Liver (tissue), 9 donors: Measurements from ENCODE around the gene SPATA22. TPM values are rescaled to one million over a fixed set of nuclear protein-coding genes. Genes with fewer than 3 reads are reported as not detected.
"Not testable (repeated sequence)": the region's sequence is repeated elsewhere in the genome, so short reads cannot be mapped to it uniquely, and the experiment has no call there.

Source experiments
- DNase-seq: peaks from one replicate; pipeline ENCODE4 v3.0.0-alpha.2; 2017; ENCODE audit warnings: low spot score
- H3K27ac ChIP-seq, 2 donors: one replicate each; pipeline ENCODE4 v1.7.0; 2013; ENCODE audit warnings: inconsistent platforms in 2 of 2, low read length in 2 of 2, control low read depth in 1 of 2, low read depth in 1 of 2, mild to moderate bottlenecking in 1 of 2
- H3K27me3 ChIP-seq, 4 donors: one replicate each; pipeline versions ENCODE4 v1.6.1 to v1.7.0; 2013; ENCODE audit warnings: low read length in 3 of 4, inconsistent platforms in 1 of 4, mild to moderate bottlenecking in 1 of 4, moderate library complexity in 1 of 4; ENCODE audit not compliant: control insufficient read depth in 4 of 4, insufficient read depth in 4 of 4
- H3K36me3 ChIP-seq, 4 donors: one replicate each; pipeline versions ENCODE4 v1.6.1 to v1.7.0; 2013; ENCODE audit warnings: low read length in 3 of 4, mild to moderate bottlenecking in 3 of 4, low read depth in 1 of 4, moderate library complexity in 1 of 4; ENCODE audit not compliant: control insufficient read depth in 4 of 4, insufficient read depth in 3 of 4
- H3K4me1 ChIP-seq, 4 donors: one replicate each; pipeline versions ENCODE4 v1.6.1 to v1.7.0; 2013; ENCODE audit warnings: low read length in 3 of 4, mild to moderate bottlenecking in 3 of 4, moderate library complexity in 1 of 4; ENCODE audit not compliant: control insufficient read depth in 4 of 4, insufficient read depth in 4 of 4
- H3K4me3 ChIP-seq, 3 donors: one replicate each; pipeline versions ENCODE4 v1.6.1 to v1.7.0; 2013; ENCODE audit warnings: low read length in 3 of 3, control low read depth in 1 of 3, low read depth in 1 of 3, mild to moderate bottlenecking in 1 of 3
- H3K9ac ChIP-seq, 2 donors: one replicate each; pipeline ENCODE4 v1.7.0; 2013; ENCODE audit warnings: low read length in 2 of 2, mild to moderate bottlenecking in 2 of 2, moderate library complexity in 2 of 2, control low read depth in 1 of 2, low read depth in 1 of 2
- H3K9me3 ChIP-seq, 4 donors: one replicate each; pipeline versions ENCODE4 v1.6.1 to v1.7.0; 2013; ENCODE audit warnings: low read length in 3 of 4; ENCODE audit not compliant: control insufficient read depth in 4 of 4
- ATF3 ChIP-seq: IDR thresholded peaks from 2 replicates; pipeline ENCODE4 v1.6.1; 2016; ENCODE audit warnings: antibody characterized with exemption
- CTCF ChIP-seq: fragments of 150-350 bp; IDR thresholded peaks from 2 replicates; pipeline ENCODE4 v1.5.1; 2017; ENCODE audit warnings: improper control_type of control experiment, low read depth, low read length; ENCODE audit not compliant: missing input control
- EGR1 ChIP-seq, 2 donors: IDR thresholded peaks; 2 replicates each; pipeline ENCODE4 v1.6.1; 2016 to 2018; ENCODE audit warnings: antibody characterized with exemption in 2 of 2, low read depth in 2 of 2
- FOXA1 ChIP-seq: IDR thresholded peaks from 2 replicates; pipeline ENCODE4 v1.6.1; 2016; ENCODE audit warnings: antibody characterized with exemption
- FOXA2 ChIP-seq: IDR thresholded peaks from 2 replicates; pipeline ENCODE4 v1.6.1; 2016; ENCODE audit warnings: antibody characterized with exemption
- GABPA ChIP-seq, 2 donors: IDR thresholded peaks in 1 of 2; conservative IDR thresholded peaks in 1 of 2; 2 replicates each; pipeline ENCODE4 v1.6.1; 2016; ENCODE audit warnings: antibody characterized with exemption in 2 of 2, mild to moderate bottlenecking in 1 of 2, moderate library complexity in 1 of 2
- HNF4A ChIP-seq, 2 donors: conservative IDR thresholded peaks; 2 replicates each; pipeline ENCODE4 v1.6.1; 2016; ENCODE audit warnings: antibody characterized with exemption in 2 of 2, mild to moderate bottlenecking in 2 of 2
- HNF4G ChIP-seq: IDR thresholded peaks from 2 replicates; pipeline ENCODE4 v1.6.1; 2016; ENCODE audit warnings: antibody characterized with exemption
- JUND ChIP-seq, 2 donors: IDR thresholded peaks; 2 replicates each; pipeline ENCODE4 v1.6.1; 2016; ENCODE audit warnings: antibody characterized with exemption in 2 of 2
- NR2F2 ChIP-seq: IDR thresholded peaks from 2 replicates; pipeline ENCODE4 v1.6.1; 2016; ENCODE audit warnings: antibody characterized with exemption
- RAD21 ChIP-seq, 2 donors: IDR thresholded peaks; 2 replicates each; pipeline ENCODE4 v1.6.1; 2016; ENCODE audit warnings: antibody characterized with exemption in 2 of 2, mild to moderate bottlenecking in 2 of 2
- REST ChIP-seq: IDR thresholded peaks from 2 replicates; pipeline ENCODE4 v1.6.1; 2016; ENCODE audit warnings: antibody characterized with exemption, mild to moderate bottlenecking
- RXRA ChIP-seq, 2 donors: IDR thresholded peaks; 2 replicates each; pipeline ENCODE4 v1.6.1; 2017 to 2018; ENCODE audit warnings: antibody characterized with exemption in 2 of 2, mild to moderate bottlenecking in 1 of 2
- SP1 ChIP-seq: IDR thresholded peaks from 2 replicates; pipeline ENCODE4 v1.6.1; 2018; ENCODE audit warnings: antibody characterized with exemption, mild to moderate bottlenecking
- TAF1 ChIP-seq: conservative IDR thresholded peaks from 2 replicates; pipeline ENCODE4 v1.6.1; 2016; ENCODE audit warnings: antibody characterized with exemption, mild to moderate bottlenecking
- YY1 ChIP-seq: IDR thresholded peaks from 2 replicates; pipeline ENCODE4 v1.6.1; 2016; ENCODE audit warnings: antibody characterized with exemption, mild to moderate bottlenecking
- ZBTB33 ChIP-seq: IDR thresholded peaks from 2 replicates; pipeline ENCODE4 v1.6.1; 2016; ENCODE audit warnings: antibody characterized with exemption
- WGBS: extraction: QIAGEN DNeasy Blood & Tissue Kit; methylation state at CpG from one replicate; pipeline ENCODE4 v1.1.7; 2013; 5-methylcytosine and 5-hydroxymethylcytosine counted together
- polyA plus RNA-seq, 2 donors: library from polyadenylated mRNA; stranded (reverse) in 1 of 2; unstranded in 1 of 2; fragments of 200-250 nt in 1 of 2; fragments of >200 nt in 1 of 2; fragmentation: Nextera tagmentation in 1 of 2; extraction: Ambion mirVana in 1 of 2; gene quantifications; one replicate each; pipeline versions ENCODE4 v1.2.1 to v1.2.3, GENCODE V29; 2013 to 2015
- total RNA-seq, 2 donors: library from RNA; depleted of rRNA; stranded (reverse); fragments of >200 nt; gene quantifications; one replicate each; pipeline ENCODE4 v1.2.3, GENCODE V29; 2014
- donor health status: healthy.
- donor health status: healthy.
- donor health status: healthy.
- donor health status: healthy.
- donor health status: healthy.

The SPATA22 gene
- total RNA-seq (under 1 TPM; 0.19 to 0.42 TPM), polyA plus RNA-seq (under 1 TPM in 1 of 2 donors, not detected in 1; 0.89 TPM)

GRCh38 chr17:3471599-3471998 lies at the start of gene SPATA22:
Gene SPATA22, minus strand, starts transcription at chr17:3471819. Its CDS starts 2,494 bp downstream, at chr17:3469325.
- H3K9me3 ChIP-seq, result peaks cover 0 to 1% (median 0%) of the 10 kb centered on the region in 4 donors
- H3K27me3 ChIP-seq, result no peaks in the 10 kb centered on the region
- H3K4me1 ChIP-seq, result peaks cover under 1 to 22% (median 11%) of the 10 kb centered on the region in 4 donors
- WGBS, result 97% methylated on average over 38 of the region's 38 CpGs
- no peak for DNase-seq
- no peak for TF ChIP-seq HNF4A (conservative IDR thresholded peaks at IDR 0.05)
- TF ChIP-seq GABPA (IDR thresholded peaks at IDR 0.05 in 1 of 2, conservative IDR thresholded peaks at IDR 0.05 in 1 of 2), result no peak
- no peak for TF ChIP-seq SP1
- no peak for TF ChIP-seq HNF4G
- TF ChIP-seq FOXA2, result no peak
- no peak for TF ChIP-seq CTCF
- no peak for TF ChIP-seq JUND (IDR thresholded peaks at IDR 0.05)
- TF ChIP-seq NR2F2, result no peak
- no peak for TF ChIP-seq REST
- TF ChIP-seq EGR1 (IDR thresholded peaks at IDR 0.05; ENCODE audit: low read depth in 2 of 2), result no peak
- no peak for TF ChIP-seq FOXA1
- TF ChIP-seq RAD21 (IDR thresholded peaks at IDR 0.05), result no peak
- no peak for TF ChIP-seq TAF1
- no peak for TF ChIP-seq YY1
- TF ChIP-seq ZBTB33, result no peak
- TF ChIP-seq ATF3, result no peak
- TF ChIP-seq RXRA (IDR thresholded peaks at IDR 0.05), result no peak
- H3K4me3 ChIP-seq, result no peak within 1 kb of the TSS
- H3K27ac ChIP-seq, result no peak within 1 kb of the TSS
- H3K36me3 ChIP-seq, result no peaks in the 10 kb centered on the region
- no peak within 1 kb of the TSS for H3K9ac ChIP-seq

- H3K9ac ChIP-seq, H3K27me3 ChIP-seq, H3K4me1 ChIP-seq, H3K9me3 ChIP-seq, H3K27ac ChIP-seq, H3K36me3 ChIP-seq, H3K4me3 ChIP-seq, DNase-seq: not testable (repeated sequence)
- 90% methylated on average over 4 of the region's 4 CpGs for WGBS
Measured at GRCh38 chr17:3519472-3519871, 47.9 kb upstream of the SPATA22 start.
